Choroid plexus epithelial cell (primary cell): ENCODE results near the gene ROBO4.
A peak's percentile ranks its signal among the peaks of the same experiment; 100 is the strongest.

Source experiments
- DNase-seq: peaks from one replicate; pipeline ENCODE4 v3.0.0-alpha.2; 2010; ENCODE audit warnings: low read depth
- H3K4me3 ChIP-seq: 2 replicates; pipeline ENCODE4 v1.5.1; 2011; ENCODE audit warnings: low read depth, mild to moderate bottlenecking, control low read depth, low read length, moderate library complexity
- CTCF ChIP-seq: conservative IDR thresholded peaks from 2 replicates; pipeline ENCODE4 v1.5.1; 2011; ENCODE audit warnings: low read depth, mild to moderate bottlenecking, control low read depth, inconsistent platforms, low read length, moderate library complexity

Gene ROBO4

GRCh38 chr11:124894606-124895430 lies 2.8 kb downstream of the ROBO4 start:
- no peak overlapping the region for H3K4me3 ChIP-seq
- DNase-seq = no peak
- TF ChIP-seq CTCF = no peak

DNA sequence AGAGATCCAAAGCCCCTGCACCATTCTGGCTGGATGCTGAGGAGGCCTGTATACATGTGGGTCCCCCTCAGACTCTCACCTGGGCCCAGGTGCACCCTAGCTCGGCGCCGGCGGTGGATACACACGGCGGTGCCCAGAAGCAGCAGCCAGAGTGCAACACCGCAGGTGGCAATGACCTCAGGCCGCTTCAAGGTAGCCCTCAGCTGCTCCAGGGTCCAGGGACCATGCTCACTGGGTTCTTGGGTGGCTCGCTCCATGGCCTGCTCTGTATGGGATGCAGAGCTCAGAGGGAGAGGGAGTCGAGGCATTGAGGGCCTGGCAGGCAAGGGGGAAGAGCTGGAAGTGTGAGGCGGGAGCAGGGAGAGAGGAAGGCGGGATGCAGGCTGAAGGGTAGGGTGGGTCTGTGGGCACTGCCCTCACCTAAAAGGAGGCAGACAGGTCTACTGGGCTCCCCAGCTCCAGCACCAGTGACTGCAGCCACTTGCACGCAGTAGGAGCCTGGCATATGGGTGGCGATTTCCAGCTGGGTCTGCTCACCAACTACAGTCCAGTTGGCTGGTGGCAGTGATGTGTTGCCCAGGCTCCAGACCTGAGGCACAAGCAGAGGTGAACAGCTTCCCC lies 3.8 kb downstream of the ROBO4 start:
- TF ChIP-seq CTCF = no peak
- H3K4me3 ChIP-seq = no peak overlapping the region
- no peak for DNase-seq

GRCh38 chr11:124892750-124893454 lies 4.8 kb downstream of the ROBO4 start:
- no peak overlapping the region for H3K4me3 ChIP-seq
- DNase-seq = peak; percentile 31
- TF ChIP-seq CTCF = no peak

GRCh38 chr11:124892146-124892545 lies 5.5 kb downstream of the ROBO4 start:
- no peak for TF ChIP-seq CTCF
- no peak overlapping the region for H3K4me3 ChIP-seq
- no peak for DNase-seq

DNA sequence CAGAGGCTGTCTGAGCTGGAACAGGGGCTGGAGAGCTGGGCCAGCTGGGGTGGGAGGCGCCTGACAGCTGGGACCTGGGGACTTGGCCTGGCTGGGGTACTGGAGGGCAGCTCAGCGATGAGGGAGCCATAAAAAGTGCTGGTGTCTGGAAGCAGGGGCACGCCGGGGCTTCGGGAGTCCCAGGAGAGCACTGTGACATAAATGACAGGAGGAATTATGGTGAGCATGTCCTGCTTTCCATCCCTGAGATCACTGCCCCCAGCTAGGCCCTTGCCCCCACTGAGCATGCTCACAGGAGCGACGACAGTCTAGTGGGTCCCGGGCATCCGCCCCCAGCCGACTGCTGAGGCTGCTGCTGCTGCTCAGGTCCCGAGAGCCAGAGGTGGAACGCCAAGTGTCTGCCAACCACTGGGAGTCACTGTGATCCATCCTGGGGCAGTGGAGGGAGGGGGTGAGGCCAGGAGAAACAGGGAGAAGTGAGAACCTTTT lies 6.2 kb downstream of the ROBO4 start:
- DNase-seq = no peak
- H3K4me3 ChIP-seq = no peak overlapping the region
- no peak for TF ChIP-seq CTCF

DNA sequence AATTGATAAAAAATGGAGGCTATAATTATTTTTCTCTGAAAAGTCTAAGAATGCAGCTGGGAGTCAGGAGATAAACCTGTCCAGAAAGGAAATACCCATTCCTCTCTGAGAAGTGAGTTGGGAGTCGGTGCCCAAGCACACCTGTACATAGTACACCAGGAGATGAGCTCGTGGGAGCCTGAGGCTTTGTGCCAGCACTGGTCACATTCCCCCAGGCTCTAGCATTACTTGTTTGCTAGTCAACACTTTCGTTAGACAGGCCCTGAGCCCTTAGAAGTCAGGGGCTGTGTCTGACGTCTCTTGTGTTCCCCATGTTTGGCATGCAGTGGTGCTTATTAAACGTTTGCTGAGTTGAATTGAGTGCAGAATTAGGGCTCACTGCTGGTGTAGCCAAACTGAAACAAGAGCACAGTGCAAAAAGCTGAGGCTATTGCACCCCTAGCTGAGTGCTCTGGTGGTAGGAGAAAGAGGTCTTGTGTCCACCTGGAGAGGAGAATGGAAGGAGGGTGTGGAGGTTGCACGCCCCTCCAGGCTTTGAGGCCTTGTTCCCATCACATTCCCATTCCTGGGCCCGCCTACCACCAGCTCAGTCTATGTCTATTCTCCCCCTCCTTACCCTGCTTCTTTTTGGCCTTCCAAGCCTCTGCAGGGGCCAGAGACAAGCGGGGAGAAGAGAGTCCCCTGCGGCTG lies 6.8 kb downstream of the ROBO4 start:
- no peak overlapping the region for H3K4me3 ChIP-seq
- no peak for DNase-seq
- no peak for TF ChIP-seq CTCF
